Measurements from ENCODE around the gene HMBS.

The HMBS gene

DNA sequence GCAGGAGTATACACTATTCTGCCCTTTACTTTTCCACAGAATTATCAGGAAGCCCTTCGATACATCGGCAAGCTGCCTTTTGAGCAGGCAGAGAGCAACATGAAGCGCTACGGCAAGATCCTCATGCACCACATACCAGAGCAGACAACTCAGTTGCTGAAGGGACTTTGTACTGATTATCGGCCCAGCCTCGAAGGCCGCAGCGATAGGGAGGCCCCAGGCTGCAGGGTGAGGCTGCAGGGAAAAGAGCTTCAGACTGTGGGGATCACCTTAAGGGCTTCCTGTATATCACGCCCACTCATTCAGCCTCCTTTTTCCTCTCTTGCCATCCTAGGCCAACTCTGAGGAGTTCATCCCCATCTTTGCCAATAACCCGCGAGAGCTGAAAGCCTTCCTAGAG is 6.8 kb upstream of the HMBS start:
- no peak for DNase-seq

DNA sequence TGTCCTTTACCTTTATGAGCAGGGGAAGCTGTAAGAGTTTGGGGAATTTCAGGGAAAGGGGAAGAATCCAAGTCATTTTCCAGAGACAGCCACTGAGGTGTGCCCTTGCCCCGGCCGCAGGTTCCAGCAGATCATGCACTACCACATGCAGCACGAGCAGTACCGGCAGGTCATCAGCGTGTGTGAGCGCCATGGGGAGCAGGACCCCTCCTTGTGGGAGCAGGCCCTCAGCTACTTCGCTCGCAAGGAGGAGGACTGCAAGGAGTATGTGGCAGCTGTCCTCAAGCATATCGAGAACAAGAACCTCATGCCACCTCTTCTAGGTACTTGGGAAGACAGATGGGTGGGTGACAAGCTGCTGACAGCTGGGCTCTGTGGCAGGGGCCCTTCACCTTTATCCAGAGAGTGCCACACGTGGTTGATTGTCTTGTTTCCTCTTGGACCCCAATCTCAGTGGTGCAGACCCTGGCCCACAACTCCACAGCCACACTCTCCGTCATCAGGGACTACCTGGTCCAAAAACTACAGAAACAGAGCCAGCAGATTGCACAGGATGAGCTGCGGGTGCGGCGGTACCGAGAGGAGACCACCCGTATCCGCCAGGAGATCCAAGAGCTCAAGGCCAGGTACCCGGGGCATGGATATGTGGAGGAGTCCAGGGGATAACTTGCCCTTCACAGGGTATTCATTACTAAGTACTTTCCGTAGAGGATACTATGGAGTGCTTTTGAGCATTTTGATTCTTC is 5.8 kb upstream of the HMBS start:
- DNase-seq: no peak

DNA sequence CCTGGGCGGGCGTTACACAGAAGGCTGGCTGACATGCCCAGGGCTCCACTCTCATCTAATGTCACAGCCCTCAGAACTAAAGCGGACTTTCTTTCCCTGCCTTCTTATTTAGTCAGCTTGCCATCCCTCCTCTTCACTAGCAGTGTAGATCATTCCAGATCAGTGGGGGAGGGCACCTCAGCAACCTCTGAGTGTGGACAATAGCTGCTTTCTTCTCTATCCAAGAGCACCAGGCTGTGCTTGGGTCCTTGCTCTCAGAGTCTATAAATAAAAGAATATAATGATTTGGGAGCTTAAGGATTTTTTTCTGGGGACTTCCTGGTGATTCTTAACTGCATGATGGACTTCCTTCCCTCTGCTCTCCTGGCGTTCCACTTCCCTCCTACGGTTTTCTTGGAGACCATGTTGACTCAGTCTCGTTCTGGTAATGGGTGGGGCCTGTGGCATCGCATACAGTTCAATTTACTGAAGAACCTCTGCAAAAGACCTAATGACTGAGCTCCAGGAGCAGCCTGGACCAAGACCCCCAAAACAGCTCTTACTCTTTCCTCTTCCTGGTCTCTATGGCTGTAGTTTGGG is 2.9 kb upstream of the HMBS start:
- no peak for DNase-seq

DNA sequence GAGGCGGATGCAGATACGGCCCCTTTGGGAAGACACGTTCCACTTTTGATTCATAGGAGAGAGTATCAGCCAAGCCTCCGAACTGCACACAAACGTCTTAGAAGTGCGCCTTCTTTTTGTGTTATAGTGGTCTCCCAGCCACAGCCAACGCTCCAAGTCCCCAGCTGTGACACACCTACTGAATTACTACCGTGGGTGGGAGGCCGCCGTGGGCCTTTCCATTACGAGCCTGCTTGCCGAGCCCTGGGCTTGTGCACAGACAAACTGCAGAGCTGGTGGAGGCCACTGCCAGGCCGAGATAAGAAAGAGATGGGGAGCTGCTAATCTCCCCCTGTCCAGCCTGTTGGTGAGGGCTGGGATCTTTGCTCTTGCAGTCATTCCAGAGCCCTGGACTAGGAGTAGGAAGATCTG is 761 bp downstream of the HMBS start:
- no peak for DNase-seq

DNA sequence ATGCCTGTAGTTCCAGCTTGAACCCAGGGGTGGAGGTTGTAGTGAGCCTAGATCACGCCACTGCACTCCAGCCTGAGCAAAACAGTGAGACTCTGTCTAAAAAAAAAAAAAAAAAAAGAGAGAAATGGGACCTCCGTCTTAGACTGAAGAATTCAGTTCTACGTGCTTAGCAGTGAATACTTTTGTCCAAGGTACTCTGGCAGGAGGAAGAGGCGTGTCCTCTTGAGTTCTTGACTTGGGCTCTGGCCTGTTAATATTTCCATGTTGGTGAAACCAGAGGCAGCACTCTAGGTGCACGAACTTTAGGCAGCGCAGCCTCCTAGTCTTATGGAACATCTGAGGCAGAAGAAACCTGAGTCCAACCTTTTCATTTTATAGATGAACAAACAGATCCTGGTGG is 2.4 kb downstream of the HMBS start:
- no peak for DNase-seq

DNA sequence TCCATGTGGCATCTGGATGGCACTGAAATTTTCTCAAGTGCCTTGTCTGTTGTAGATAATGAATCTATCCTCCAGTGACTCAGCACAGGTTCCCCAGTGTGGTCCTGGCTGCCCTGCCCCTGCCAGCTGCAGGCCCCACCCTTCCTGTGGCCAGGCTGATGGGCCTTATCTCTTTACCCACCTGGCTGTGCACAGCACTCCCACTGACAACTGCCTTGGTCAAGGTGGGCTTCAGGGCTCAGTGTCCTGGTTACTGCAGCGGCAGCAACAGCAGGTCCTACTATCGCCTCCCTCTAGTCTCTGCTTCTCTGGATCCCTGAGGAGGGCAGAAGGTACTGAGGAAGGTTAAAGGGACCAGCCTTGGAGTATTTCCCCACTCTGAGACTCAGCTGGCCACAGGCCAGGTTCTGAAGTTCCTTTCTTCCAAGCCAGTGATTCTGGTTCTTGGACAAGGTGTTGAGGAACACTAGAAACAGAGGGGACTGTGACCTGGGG is 3.1 kb downstream of the HMBS start:
- no peak for DNase-seq

DNA sequence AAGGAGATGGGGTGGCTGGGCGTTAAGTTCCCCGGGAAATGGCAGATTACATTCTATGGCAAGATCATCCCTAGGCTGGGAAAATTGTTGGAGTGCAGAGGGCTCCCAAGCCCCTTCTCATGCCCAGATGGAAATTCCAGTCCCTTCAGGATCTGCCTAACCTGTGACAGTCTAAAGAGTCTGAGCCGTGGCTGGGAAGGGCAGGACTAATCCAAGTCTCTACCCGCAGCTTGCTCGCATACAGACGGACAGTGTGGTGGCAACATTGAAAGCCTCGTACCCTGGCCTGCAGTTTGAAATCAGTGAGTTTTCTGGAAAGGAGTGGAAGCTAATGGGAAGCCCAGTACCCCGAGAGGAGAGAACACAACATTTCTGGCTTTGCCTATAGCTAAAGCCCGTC is 3.7 kb downstream of the HMBS start:
- DNase-seq: no peak

DNA sequence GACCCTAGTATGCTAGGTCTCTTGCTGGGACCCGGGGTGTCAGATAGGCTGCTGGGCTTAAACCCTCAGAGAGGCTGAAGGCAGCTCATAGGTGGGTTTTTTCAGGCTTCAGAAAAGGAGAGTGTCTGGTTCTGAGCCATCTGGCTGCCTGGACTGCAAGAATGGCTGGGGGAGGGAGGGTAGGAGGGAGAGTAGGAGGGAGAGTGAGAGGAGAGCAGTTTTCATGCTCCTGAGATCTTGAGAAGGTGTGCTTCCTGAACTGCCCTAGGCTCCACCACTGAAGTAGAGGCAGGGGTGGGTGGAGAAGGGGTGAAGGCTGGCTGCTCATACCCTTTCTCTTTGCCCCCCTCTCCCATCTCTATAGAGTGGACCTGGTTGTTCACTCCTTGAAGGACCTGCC is 4.6 kb downstream of the HMBS start:
- DNase-seq: no peak

DNA sequence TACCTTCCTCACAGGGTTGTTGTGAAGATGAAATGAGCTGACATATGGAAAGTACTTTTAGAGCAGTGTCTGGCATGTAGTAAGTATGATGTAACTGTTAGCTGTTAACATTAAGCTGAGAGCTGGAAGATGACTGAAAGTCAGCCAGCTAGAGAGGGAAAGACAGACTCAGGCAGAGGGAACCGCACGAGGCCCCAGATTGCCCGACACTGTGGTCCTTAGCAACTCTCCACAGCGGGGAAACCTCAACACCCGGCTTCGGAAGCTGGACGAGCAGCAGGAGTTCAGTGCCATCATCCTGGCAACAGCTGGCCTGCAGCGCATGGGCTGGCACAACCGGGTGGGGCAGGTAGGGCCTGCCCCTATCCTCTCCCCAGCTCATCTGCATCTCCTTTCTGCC is 6.5 kb downstream of the HMBS start:
- no peak for DNase-seq

DNA sequence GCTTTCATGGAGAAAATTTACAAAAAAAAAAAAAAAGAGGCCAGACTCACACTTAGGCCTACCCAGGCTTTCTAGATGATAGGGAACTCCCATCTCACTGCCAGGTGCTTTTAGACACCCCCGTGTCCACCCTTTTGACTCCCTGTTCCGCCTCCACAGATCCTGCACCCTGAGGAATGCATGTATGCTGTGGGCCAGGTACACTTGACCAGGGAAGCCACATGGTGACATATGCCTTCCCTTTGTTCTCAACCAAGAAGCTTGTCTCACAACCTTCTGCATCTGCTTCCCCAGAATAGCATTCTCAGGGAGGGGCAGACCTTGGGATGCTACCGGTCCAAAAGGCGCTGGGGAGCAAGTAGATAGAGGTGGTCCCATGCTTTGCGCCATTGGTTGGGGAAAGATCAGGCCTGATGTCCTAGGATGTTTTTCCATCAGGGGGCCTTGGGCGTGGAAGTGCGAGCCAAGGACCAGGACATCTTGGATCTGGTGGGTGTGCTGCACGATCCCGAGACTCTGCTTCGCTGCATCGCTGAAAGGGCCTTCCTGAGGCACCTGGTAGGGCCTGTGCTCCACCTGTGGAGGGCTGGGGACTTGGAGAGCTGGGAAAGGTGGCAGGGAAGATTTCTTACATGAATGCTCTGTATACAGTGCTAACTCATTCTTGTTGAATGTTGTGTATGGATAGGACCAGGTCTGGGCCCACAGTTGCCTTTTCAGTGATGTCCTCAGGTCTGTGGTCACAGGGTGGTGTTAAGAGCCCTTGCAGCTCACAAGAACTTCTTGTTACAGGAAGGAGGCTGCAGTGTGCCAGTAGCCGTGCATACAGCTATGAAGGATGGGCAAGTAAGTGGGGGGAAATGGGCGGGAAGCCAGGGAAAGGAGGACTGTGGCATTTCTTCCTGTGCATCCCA is 7.5 kb downstream of the HMBS start:
- DNase-seq: no peak

DNA sequence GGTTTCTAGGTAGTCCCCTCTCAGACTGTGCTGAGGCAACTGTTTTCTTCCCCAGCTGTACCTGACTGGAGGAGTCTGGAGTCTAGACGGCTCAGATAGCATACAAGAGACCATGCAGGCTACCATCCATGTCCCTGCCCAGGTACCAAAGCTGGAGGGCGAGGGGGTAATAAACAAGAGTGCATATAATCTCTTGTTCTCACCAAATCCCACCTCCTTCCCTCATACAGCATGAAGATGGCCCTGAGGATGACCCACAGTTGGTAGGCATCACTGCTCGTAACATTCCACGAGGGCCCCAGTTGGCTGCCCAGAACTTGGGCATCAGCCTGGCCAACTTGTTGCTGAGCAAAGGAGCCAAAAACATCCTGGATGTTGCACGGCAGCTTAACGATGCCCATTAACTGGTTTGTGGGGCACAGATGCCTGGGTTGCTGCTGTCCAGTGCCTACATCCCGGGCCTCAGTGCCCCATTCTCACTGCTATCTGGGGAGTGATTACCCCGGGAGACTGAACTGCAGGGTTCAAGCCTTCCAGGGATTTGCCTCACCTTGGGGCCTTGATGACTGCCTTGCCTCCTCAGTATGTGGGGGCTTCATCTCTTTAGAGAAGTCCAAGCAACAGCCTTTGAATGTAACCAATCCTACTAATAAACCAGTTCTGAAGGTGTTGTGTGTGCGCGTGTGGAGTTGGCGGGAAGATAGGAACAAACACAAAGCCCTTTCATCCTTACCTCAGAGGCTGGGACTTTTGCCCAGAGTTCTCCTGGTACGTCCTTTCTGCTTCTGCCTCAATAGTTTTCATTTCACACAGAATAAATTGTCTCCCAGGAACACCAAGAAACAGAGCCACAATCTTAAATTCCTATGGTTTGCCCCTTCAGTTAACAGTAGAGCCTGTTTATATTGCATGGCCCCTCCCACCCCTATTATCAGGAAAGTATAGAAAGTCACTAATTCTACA is 8.5 kb downstream of the HMBS start:
- DNase-seq: no peak

DNA sequence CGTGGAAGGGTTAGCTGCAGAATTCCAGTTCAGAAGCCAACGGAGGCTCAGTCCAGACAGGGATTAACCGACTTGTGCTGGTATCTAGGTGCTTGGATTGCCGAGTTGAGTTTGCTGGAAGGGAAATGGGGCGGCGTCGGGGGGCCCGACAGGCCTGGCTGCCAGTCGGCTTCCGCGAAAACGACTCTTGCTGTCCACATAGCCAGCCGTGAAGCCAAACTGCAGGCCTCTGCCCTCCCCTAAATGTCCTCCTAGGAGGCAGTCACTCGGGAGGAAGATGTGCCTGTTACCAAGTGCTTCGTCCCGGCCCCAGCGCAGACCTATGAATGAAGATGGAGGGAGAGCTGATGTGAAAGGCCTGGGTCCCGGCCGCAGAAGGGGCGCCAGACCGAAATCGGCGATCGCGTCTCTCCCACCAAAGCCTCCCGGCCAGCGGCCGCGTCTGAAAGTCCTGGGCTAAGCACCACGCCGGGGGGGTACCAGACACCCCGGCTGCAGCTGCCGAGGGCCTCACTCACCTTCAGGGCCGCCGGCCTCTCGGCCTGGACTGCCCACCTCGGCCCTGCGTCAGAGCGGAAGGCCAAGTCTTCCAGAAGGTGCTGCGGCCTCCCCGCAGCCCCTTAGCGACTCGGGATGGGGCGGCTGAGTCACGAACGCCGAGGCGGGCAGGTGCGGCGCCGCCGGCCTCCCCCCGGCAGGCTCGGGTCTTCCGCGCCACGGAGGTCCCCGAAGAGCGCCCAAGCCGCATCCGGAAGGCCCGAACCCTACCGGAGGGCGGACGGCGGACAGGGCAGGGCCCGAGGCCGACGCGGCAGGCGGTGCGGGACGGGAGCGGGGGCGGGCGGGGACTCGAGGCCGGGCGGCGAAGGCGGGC is 9.5 kb downstream of the HMBS start:
- no peak for DNase-seq

DNA sequence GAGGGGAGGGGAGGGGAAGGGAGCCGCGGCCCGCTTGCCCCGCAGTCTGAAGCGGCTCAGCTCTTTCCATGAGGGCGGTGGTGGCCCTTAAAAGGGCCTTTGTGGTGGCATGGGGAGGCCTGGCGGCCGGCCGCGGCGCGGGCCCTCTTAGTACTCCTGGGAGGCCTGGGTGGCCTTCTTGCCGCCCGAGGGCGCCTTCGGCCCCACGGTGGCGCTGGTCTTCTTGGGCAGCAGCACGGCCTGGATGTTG is 10.1 kb downstream of the HMBS start:
- peak in 1 of 2 experiments; percentile 28 for DNase-seq

DNA sequence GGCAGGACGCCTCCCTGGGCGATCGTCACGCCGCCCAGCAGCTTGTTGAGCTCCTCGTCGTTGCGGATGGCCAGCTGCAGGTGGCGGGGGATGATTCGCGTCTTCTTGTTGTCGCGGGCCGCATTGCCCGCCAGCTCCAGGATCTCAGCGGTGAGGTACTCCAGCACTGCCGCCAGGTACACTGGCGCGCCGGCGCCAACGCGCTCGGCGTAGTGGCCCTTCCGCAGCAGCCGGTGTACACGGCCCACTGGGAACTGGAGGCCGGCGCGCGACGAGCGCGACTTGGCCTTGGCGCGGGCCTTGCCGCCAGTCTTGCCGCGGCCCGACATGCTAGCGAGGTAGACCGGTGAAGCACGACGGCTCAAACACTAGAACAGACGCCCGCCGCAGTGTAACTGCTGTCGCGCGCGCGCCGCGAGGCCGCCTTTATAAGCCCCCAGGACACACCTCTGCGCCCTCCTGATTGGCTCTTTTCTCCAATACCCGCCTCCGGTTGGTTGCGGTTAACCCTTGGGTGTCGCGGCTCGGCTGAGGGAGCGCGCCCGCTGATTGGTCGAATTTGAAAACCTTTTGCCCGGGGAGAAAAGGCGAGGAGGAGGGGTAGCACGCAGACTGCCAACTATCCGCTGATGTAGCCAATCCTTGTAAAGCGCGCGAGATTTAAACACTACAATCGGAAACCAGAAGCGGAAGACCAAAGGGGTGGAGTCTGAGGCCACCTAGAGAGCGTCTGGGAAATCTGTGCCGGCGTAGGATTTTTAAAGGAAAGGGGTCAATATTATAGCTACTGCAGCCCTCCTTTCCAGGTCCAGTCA is 10.6 kb downstream of the HMBS start:
- peak; percentile 93 to 98 for DNase-seq

DNA sequence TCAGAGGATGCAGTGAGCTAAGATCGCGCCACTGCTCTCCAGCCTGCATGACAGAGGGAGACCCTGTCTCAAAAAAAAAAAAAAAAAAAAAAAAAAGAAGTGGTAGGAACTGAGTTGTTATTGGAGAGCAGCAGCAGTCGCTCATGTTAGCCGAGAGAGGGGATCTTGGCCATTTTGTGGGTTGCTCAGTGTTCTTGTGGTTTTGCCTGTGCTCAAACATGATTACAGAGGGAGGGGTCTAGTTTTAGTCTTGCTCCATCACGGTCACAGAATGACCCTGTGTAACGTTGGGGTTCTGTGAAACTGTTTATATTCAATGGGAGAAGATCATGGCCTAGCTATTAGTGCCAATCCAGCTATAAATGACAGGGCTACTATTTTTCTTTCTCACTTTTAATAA is 15.0 kb downstream of the HMBS start:
- no peak for DNase-seq

DNA sequence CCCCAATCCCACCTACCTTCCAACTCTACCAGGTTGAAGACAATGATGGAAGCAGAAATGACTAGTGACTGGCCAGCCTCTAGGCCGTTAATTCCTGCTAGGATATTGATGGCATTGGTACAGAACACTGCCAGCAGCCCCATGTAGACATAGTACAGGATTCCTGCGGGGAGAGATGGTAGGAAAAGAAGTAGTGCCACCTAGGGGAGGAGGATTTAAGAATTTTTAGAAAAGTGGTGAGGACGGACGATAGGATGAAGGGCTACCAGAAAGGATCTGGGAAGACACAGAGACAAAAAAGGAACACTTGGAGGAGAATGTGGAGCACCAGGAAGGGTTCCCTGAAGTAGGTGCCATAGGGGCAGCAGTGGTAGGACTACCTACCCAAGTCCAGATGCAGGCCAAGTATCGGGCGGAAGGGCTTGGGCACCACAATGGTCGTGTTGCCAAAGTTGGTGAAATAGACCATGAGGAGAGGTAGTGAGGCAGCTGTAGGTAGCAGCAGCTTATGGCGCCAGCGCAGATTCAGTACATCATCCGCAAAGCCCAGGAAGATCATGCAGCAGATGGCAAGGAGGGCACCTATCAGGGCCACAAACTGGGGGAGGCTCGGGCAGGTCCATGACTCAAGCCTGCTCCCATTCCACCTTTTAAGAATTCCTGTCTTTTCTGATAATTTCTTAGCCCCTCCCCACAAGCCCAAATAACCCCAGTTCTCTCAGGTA is 15.7 kb downstream of the HMBS start:
- DNase-seq: no peak

DNA sequence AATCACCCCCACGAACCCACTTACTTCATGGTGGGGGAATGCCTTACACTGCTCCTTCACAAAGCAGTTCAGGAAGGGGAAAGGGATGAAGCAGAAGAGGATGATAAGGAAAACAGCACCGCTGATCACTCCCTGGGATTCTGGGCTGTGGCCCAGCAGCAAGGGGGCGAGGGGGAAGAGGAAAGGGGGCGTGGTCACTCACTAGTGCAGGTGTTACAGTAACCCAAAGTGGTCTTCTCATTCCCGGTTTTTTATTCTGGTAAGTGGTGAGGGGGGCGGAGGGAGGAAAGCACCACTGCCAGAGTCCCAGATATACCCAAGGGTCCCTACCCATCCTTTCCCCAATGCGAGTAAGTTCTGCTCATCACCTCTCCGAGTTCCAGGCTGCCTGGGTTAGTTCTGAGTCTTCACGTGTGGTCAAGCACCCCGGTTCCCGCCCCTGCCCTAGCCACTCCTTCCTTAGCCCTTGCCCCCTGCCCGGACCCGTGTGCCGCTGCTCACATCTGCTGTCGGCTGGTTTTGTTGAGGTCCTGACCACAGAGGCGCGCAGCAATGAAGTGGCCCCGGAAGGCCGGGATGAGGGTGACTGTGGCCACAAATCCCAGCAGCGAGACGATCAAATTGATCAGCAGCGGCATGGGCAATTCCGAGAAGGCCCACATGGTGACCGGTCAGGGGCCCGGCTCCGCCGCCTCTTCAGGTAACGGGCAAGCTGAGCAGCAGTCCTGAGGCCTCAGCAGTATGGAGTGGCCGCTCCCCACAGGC is 16.5 kb downstream of the HMBS start:
- DNase-seq: no peak

DNA sequence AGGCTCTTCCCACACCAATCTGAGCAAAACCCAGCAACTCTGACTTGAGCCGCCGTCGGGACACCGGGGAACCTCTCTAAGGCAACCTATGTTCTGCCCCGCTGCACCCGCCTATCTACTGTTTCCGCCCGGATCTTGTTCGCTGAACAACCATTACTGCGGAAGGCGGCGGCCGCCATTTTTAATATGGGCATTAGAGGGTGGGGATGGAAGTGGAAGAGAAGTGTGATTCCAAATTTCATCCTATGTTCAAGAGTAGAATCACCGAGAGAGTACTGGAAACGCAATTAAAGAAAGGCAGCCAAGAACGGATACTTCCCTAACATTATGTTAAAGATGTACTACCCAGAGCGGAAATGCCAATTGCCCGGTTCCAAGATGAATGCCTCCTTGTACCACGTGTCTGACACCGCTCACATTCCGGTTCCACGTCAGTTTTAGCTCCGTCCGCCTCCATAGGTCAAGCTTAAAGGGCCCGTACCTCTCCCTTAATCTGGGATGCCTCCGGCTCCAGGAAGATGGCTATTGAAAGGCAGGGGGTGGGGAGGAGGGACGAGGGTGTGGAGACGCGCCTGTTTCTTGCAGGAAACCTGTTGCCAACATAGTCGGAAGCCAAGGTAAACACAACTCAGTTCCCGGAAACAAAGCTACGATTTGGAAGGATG is 17.2 kb downstream of the HMBS start, which contains the start of gene DPAGT1:
Gene DPAGT1 (minus strand): TSS at position 95 of the 665 bp plus-strand sequence. CDS start 198 bp downstream, outside the sequence.
- peak; percentile 81 to 90 for DNase-seq

Data from NCI-H187 (cell line).